H1 (cell line): ENCODE results near the gene CHSY1.

Experiments used
- ZNF274 ChIP-seq: IDR thresholded peaks from 2 replicates; pipeline ENCODE4 v1.7.0; 2012; ENCODE audit warnings: low read length, borderline replicate concordance; ENCODE audit errors: extremely low read depth
- TF ChIP-seq, protein P1 (sequence below), 3 experiments: IDR thresholded peaks; 1 replicate in 2 of 3; 2 replicates in 1 of 3; pipeline versions ENCODE4 v1.5.1 to v1.6.1; 2011; ENCODE audit warnings: low read length in 3 of 3, mild to moderate bottlenecking in 3 of 3, inconsistent platforms in 2 of 3, low read depth in 1 of 3, moderate library complexity in 1 of 3; ENCODE audit not compliant: insufficient read depth in 1 of 3; ENCODE audit errors: control extremely low read depth in 1 of 3
- TF ChIP-seq, protein P2 (sequence below): IDR thresholded peaks from 2 replicates; pipeline ENCODE4 v1.6.1; 2012; ENCODE audit warnings: inconsistent platforms

DNA sequence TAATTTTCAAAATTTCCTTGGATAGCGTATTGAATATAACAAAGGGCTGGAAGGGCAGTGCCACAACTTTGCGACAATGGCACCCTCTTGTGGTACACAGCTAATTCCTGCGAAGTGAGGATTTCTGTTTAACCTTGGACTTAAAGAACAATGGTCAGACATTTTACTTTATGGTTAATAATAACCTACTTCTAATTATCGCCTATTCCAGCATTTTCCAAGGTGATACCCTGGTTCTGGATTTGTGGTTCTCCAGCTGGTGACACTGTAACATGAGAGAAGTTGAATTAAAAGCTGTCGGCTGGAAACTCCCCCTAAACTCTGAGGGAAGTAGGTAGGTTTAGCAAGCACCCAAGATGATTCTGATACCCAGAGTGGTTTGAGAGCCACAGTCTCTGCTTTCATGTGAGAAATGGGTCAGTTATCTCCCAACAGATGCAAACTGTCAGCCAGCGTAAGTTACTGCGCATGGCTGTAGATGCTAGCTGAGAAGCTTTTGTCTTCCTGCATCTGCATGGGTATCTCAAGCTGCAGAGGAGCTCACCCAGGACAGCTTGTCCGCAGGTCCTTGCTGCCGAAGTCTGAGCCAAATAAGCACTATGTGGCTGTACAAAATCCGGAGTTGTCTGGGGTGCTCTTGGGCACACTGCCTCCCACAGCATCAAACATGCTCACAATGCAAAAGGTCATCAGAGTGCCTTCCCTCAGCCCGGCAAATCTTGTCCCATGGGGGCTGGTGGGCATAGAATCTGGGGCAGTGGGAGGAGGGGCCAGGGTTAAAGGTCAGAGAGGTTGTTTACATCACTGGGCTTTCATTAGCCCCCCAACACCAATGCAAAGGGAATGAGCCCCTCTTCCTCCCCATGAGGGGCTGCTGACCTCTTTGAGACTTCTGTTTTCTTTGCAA lies 6.6 kb upstream of the CHSY1 start:
- TF ChIP-seq, protein P1, sequence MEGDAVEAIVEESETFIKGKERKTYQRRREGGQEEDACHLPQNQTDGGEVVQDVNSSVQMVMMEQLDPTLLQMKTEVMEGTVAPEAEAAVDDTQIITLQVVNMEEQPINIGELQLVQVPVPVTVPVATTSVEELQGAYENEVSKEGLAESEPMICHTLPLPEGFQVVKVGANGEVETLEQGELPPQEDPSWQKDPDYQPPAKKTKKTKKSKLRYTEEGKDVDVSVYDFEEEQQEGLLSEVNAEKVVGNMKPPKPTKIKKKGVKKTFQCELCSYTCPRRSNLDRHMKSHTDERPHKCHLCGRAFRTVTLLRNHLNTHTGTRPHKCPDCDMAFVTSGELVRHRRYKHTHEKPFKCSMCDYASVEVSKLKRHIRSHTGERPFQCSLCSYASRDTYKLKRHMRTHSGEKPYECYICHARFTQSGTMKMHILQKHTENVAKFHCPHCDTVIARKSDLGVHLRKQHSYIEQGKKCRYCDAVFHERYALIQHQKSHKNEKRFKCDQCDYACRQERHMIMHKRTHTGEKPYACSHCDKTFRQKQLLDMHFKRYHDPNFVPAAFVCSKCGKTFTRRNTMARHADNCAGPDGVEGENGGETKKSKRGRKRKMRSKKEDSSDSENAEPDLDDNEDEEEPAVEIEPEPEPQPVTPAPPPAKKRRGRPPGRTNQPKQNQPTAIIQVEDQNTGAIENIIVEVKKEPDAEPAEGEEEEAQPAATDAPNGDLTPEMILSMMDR (IDR thresholded peaks at IDR 0.05; ENCODE audit: control extremely low read depth in 1 of 3, insufficient read depth in 1 of 3, low read depth in 1 of 3, low read length in 3 of 3), result peak; percentile 55 to 81 (median 79)
- TF ChIP-seq, protein P2, sequence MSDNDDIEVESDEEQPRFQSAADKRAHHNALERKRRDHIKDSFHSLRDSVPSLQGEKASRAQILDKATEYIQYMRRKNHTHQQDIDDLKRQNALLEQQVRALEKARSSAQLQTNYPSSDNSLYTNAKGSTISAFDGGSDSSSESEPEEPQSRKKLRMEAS, result no peak
- TF ChIP-seq ZNF274, result no peak
